Mesothelial cell of epicardium (in vitro differentiated cells): ENCODE measurements around the gene CRNKL1. TPM values are rescaled to one million over a fixed set of nuclear protein-coding genes. Genes with fewer than 3 reads are reported as not detected.

Experiments
- DNase-seq, 2 experiments: peaks; one replicate each; pipeline ENCODE4 v3.0.0; 2021; ENCODE audit warnings: low spot score in 2 of 2; ENCODE audit not compliant: unreplicated experiment in 2 of 2
- H3K27ac Mint-ChIP-seq: 2 replicates; pipeline ENCODE4 v1.8.0; 2021; ENCODE audit warnings: mixed read lengths
- H3K27me3 Mint-ChIP-seq: 2 replicates; pipeline ENCODE4 v1.8.0; 2021; ENCODE audit warnings: low read depth, mixed read lengths
- H3K36me3 Mint-ChIP-seq: 2 replicates; pipeline ENCODE4 v1.8.0; 2021; ENCODE audit warnings: mixed read lengths
- H3K4me1 Mint-ChIP-seq: 2 replicates; pipeline ENCODE4 v1.8.0; 2021; ENCODE audit warnings: mixed read lengths
- H3K4me3 Mint-ChIP-seq: 2 replicates; pipeline ENCODE4 v1.8.0; 2021; ENCODE audit warnings: mild to moderate bottlenecking, moderate library complexity, mixed read lengths
- H3K9me3 Mint-ChIP-seq: 2 replicates; pipeline ENCODE4 v1.8.0; 2021; ENCODE audit warnings: mixed read lengths
- total RNA-seq: library from RNA; stranded (reverse); gene quantifications from 3 replicates; pipeline ENCODE4 v1.2.1, GENCODE V29; 2021
- TF ChIP-seq, protein P1 (sequence below): fragments of 200-600 bp; sonication (generic); IDR thresholded peaks from one replicate; pipeline ENCODE4 v1.5.0; 2021; ENCODE audit warnings: antibody characterized with exemption; ENCODE audit not compliant: unreplicated experiment

Gene CRNKL1
- total RNA-seq, 1 donor from 2014 or later, result 26.5 TPM

DNA sequence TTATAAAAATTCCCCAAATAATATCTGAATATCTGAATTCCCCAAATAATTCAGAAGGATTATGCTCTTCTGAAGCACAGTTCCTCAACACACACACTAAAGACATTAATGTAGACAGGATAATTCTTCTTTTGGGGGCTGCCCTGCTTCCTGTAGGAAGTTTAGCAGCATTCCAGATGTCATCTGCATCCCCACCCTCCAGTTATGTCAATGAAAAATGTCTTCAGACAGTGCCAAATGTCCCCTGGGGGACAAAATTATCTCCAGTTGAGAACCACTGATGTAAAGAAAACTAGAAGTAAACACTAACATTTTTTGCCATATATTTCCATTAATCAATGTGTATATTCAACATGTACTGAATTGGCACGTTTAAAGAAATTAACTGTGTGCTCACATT, 61.0 kb downstream of the CRNKL1 start:
- peaks cover 54% of the 10 kb centered on the region for H3K4me1 Mint-ChIP-seq
- peak overlapping the region; percentile 99 for H3K27ac Mint-ChIP-seq
- H3K36me3 Mint-ChIP-seq, result peaks cover 9% of the 10 kb centered on the region
- H3K4me3 Mint-ChIP-seq, result no peak overlapping the region
- H3K9me3 Mint-ChIP-seq, result no peaks in the 10 kb centered on the region
- no peak for DNase-seq
- H3K27me3 Mint-ChIP-seq, result no peaks in the 10 kb centered on the region
- TF ChIP-seq, protein P1, sequence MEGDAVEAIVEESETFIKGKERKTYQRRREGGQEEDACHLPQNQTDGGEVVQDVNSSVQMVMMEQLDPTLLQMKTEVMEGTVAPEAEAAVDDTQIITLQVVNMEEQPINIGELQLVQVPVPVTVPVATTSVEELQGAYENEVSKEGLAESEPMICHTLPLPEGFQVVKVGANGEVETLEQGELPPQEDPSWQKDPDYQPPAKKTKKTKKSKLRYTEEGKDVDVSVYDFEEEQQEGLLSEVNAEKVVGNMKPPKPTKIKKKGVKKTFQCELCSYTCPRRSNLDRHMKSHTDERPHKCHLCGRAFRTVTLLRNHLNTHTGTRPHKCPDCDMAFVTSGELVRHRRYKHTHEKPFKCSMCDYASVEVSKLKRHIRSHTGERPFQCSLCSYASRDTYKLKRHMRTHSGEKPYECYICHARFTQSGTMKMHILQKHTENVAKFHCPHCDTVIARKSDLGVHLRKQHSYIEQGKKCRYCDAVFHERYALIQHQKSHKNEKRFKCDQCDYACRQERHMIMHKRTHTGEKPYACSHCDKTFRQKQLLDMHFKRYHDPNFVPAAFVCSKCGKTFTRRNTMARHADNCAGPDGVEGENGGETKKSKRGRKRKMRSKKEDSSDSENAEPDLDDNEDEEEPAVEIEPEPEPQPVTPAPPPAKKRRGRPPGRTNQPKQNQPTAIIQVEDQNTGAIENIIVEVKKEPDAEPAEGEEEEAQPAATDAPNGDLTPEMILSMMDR, result no peak

- no peak for DNase-seq
- peak overlapping the region; percentile 99 for H3K27ac Mint-ChIP-seq
- peaks cover 54% of the 10 kb centered on the region for H3K4me1 Mint-ChIP-seq
- peaks cover 10% of the 10 kb centered on the region for H3K36me3 Mint-ChIP-seq
- no peaks in the 10 kb centered on the region for H3K9me3 Mint-ChIP-seq
- H3K27me3 Mint-ChIP-seq, result no peaks in the 10 kb centered on the region
- no peak overlapping the region for H3K4me3 Mint-ChIP-seq
- TF ChIP-seq, protein P1, result no peak
Observed at GRCh38 chr20:19990850-19991249, 61.4 kb downstream of the CRNKL1 start.

DNA sequence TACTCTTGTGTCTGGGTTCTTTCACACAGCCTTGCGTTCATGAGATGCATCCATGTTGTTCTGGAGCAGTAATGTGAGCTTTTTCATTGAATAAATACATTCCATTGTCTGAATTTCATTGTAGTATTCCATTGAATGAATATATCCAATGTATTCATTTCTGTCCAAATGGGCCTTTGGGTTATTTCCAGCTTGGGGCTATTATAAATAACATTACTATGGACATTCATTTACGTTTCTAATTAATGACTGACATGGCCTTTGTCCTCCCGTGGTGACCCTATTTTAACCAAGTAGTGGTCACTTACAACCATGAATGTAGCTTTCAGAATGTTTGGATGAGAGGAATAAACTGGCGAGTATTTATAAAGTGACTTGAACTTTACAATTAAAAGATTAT, 65.2 kb downstream of the CRNKL1 start:
- Mint-ChIP-seq H3K27ac (no peak overlapping the region), H3K27me3 (no peaks in the 10 kb centered on the region), H3K36me3 (peaks cover 19% of the 10 kb centered on the region), H3K4me1 (peaks cover 24% of the 10 kb centered on the region), H3K9me3 (peaks cover 8% of the 10 kb centered on the region), H3K4me3 (no peak overlapping the region)
- TF ChIP-seq, protein P1, result no peak
- DNase-seq, result no peak

GRCh38 chr20:19986419-19986818, 65.8 kb downstream of the CRNKL1 start:
- no peak overlapping the region for H3K27ac Mint-ChIP-seq
- TF ChIP-seq, protein P1, result no peak
- H3K9me3 Mint-ChIP-seq, result peaks cover 8% of the 10 kb centered on the region
- H3K27me3 Mint-ChIP-seq, result no peaks in the 10 kb centered on the region
- peaks cover 21% of the 10 kb centered on the region for H3K36me3 Mint-ChIP-seq
- H3K4me1 Mint-ChIP-seq, result peaks cover 22% of the 10 kb centered on the region
- H3K4me3 Mint-ChIP-seq, result no peak overlapping the region
- DNase-seq, result no peak

Other genes starting within 250 kb of the CRNKL1 start
- 34.0 to 38.9 TPM (median 36.9 TPM) in 3 replicates for gene NAA20, start 35.1 kb downstream of the CRNKL1 start, total RNA-seq
- 0.45 to 0.62 TPM in 2 of 3 replicates, not detected in the other for gene CFAP61, start 66 bp upstream of the CRNKL1 start, total RNA-seq